GM12878 (cell line): ENCODE results near the gene TBC1D22B. TPM values are rescaled to one million over a fixed set of nuclear protein-coding genes. Genes with fewer than 3 reads are reported as not detected.
A peak's percentile ranks its signal among the peaks of the same experiment; 100 is the strongest.

Experiments used
- ATAC-seq: fragments of 200-7000 bp; cut with Tn5 transposase; 3 replicates; pipeline ENCODE4 v1.9.1; 2020; ENCODE audit warnings: mild to moderate bottlenecking, moderate library complexity
- BruUV-seq: library from RNA; stranded (reverse); fragments of 400-500 nt; replicated peaks from 2 replicates; lab custom pipeline; 2021; lab: Mats Ljungman, UMichigan
- CTCF ChIA-PET: fragments of 300-600 bp; sonication (Branson Sonifier 250); formaldehyde crosslinking; extraction: SDS; loops from one replicate; lab custom pipeline; 2021; ENCODE audit warnings: inconsistent platforms; lab: Yijun Ruan, JAX
- POLR2A ChIA-PET: fragments of 350-600 bp; formaldehyde crosslinking; extraction: SDS; loops from one replicate; lab custom pipeline; 2021; ENCODE audit warnings: inconsistent platforms; lab: Charles Lee
- RAD21 ChIA-PET: fragments of 300-600 bp; sonication (Branson Sonifier 250); formaldehyde crosslinking; loops from one replicate; lab custom pipeline; 2023; ENCODE audit warnings: antibody characterized with exemption; ENCODE audit not compliant: unreplicated experiment; lab: Charles Lee
- SMC1A ChIA-PET: fragments of 300-600 bp; sonication (Branson Sonifier 250); formaldehyde crosslinking; loops from one replicate; lab custom pipeline; 2023; ENCODE audit not compliant: unreplicated experiment, uncharacterized antibody; lab: Charles Lee
- DNase-seq: peaks from one replicate; pipeline ENCODE4 v3.0.0-alpha.2; 2011; ENCODE audit warnings: low read depth, low spot score
- FAIRE-seq: peaks from 3 replicates; lab custom pipeline; 2011; peaks lifted over from hg19 to GRCh38; lab: Jason Lieb, UNC
- H2AFZ ChIP-seq: 2 replicates; pipeline ENCODE4 v1.6.0; 2011; ENCODE audit warnings: low read depth, low read length, control low read depth; ENCODE audit not compliant: control insufficient read depth
- H3K27ac ChIP-seq: 2 replicates; pipeline ENCODE4 v1.5.1; 2011; ENCODE audit warnings: control low read depth; ENCODE audit not compliant: control insufficient read depth, insufficient read depth
- H3K27me3 ChIP-seq, 2 experiments: replicated peaks in 1 of 2; 2 replicates each; pipeline versions ENCODE4 v1.6.0 to v1.6.1; 2011; ENCODE audit warnings: low read length in 1 of 2; ENCODE audit not compliant: control insufficient read depth in 2 of 2, insufficient read depth in 2 of 2
- H3K36me3 ChIP-seq, 2 experiments: 2 replicates each; pipeline ENCODE4 v1.5.1; 2011; ENCODE audit warnings: low read length in 1 of 2; ENCODE audit not compliant: control insufficient read depth in 2 of 2, insufficient read depth in 2 of 2
- H3K4me1 ChIP-seq: 2 replicates; pipeline ENCODE4 v1.6.1; 2011; ENCODE audit warnings: mild to moderate bottlenecking, low read length, moderate library complexity, mixed read lengths; ENCODE audit not compliant: control insufficient read depth, insufficient read depth
- H3K4me2 ChIP-seq: 2 replicates; pipeline ENCODE4 v1.6.0; 2011; ENCODE audit warnings: control low read depth; ENCODE audit not compliant: control insufficient read depth, insufficient read depth
- H3K4me3 ChIP-seq: fragments of 200-600 bp; sonication (generic); 2 replicates; pipeline ENCODE4 v1.5.1; 2016
- H3K79me2 ChIP-seq: 2 replicates; pipeline ENCODE4 v1.6.0; 2011; ENCODE audit warnings: low read length; ENCODE audit not compliant: control insufficient read depth, insufficient read depth
- H3K9ac ChIP-seq: 2 replicates; pipeline ENCODE4 v1.8.0; 2011; ENCODE audit warnings: low read length, control low read depth, mixed read lengths; ENCODE audit not compliant: control insufficient read depth, insufficient read depth
- H3K9me3 ChIP-seq: replicated peaks from 3 replicates; pipeline ENCODE4 v1.5.1; 2011; ENCODE audit warnings: mild to moderate bottlenecking, low read length; ENCODE audit not compliant: control insufficient read depth, insufficient read depth
- H4K20me1 ChIP-seq: 2 replicates; pipeline ENCODE4 v1.6.0; 2011; ENCODE audit not compliant: control insufficient read depth, insufficient read depth
- CHD4 ChIP-seq: fragments of 200-600 bp; sonication (generic); IDR thresholded peaks from 2 replicates; pipeline ENCODE4 v1.6.1; 2016; ENCODE audit warnings: mild to moderate bottlenecking
- MYB ChIP-seq: fragments of 150-350 bp; IDR thresholded peaks from 2 replicates; pipeline ENCODE4 v1.6.1; 2014; ENCODE audit warnings: mild to moderate bottlenecking, low read depth, low read length, borderline replicate concordance
- NR2C1 ChIP-seq: fragments of 450-650 bp; IDR thresholded peaks from 2 replicates; pipeline ENCODE4 v1.6.1; 2017; ENCODE audit warnings: antibody characterized with exemption, mild to moderate bottlenecking, moderate library complexity
- NR2C2 ChIP-seq: IDR thresholded peaks from 2 replicates; pipeline ENCODE4 v1.6.1; 2011; ENCODE audit warnings: borderline replicate concordance, low read depth; ENCODE audit not compliant: control insufficient read depth, insufficient read length
- RAD51 ChIP-seq: fragments of 450-650 bp; IDR thresholded peaks from 2 replicates; pipeline ENCODE4 v1.6.1; 2016; ENCODE audit warnings: moderate library complexity, mild to moderate bottlenecking, inconsistent platforms
- SP1 ChIP-seq: IDR thresholded peaks from one replicate; pipeline ENCODE4 v1.6.1; 2011; ENCODE audit warnings: low read depth, low read length
- SPI1 ChIP-seq: IDR thresholded peaks from 2 replicates; pipeline ENCODE4 v1.6.1; 2011; ENCODE audit warnings: low read depth, mild to moderate bottlenecking, low read length, moderate library complexity, borderline replicate concordance; ENCODE audit not compliant: insufficient read depth
- YY1 ChIP-seq: IDR thresholded peaks from 2 replicates; pipeline ENCODE4 v1.6.1; 2011; ENCODE audit warnings: low read depth, mild to moderate bottlenecking, low read length
- ZBTB11 ChIP-seq: fragments of 450-650 bp; formaldehyde crosslinking; IDR thresholded peaks from 2 replicates; pipeline ENCODE4 v1.5.0; 2022; ENCODE audit warnings: mild to moderate bottlenecking, missing genetic modification characterization
- WGBS: methylation state at CpG from one replicate; pipeline ENCODE4 v1.1.6; 2016; ENCODE audit warnings: low lambda C conversion rate; ENCODE audit not compliant: insufficient replicate concordance, insufficient coverage; ENCODE audit errors: missing lambda C conversion rate; 5-methylcytosine and 5-hydroxymethylcytosine counted together
- in situ Hi-C: fragments of 300-500 bp; cut with MboI; formaldehyde crosslinking; loops from 9 replicates; pipeline ENCODE4 v1.14.3; 2018; ENCODE audit warnings: mixed read lengths
- intact Hi-C: fragments of 100-400 bp; cut with micrococcal nuclease; formaldehyde crosslinking; loops from one replicate; pipeline ENCODE4 v1.14.2; 2022; ENCODE audit not compliant: unreplicated experiment
- polyA plus RNA-seq, 11 experiments: library from polyadenylated mRNA; depleted of rRNA in 4 of 11; unstranded in 6 of 11; stranded (reverse) in 5 of 11; fragments of >200 nt; fragmentation: Nextera tagmentation in 4 of 11; fragmentation: Illumina TruSeq in 1 of 11; extraction: Ambion mirVana in 4 of 11; extraction: Trizol in 1 of 11; gene quantifications; 1 replicate in 1 of 11; 2 replicates in 10 of 11; pipeline versions ENCODE4 v1.2.1 to v1.2.3, GENCODE V29; 2011 to 2016; ENCODE audit warnings: inconsistent platforms in 2 of 11, missing spikeins in 2 of 11, low read depth in 1 of 11
- total RNA-seq, 4 experiments: library from RNA; depleted of rRNA in 3 of 4; stranded (reverse); fragments of >200 nt in 3 of 4; fragmentation: Illumina TruSeq in 1 of 4; extraction: Trizol in 1 of 4; gene quantifications; 2 replicates each; pipeline versions ENCODE4 v1.2.1 to v1.2.3, GENCODE V29; 2013 to 2021
- TF ChIP-seq, protein P1 (sequence below): fragments of 450-650 bp; conservative IDR thresholded peaks from 2 replicates; pipeline ENCODE4 v1.6.1; 2017; ENCODE audit warnings: mild to moderate bottlenecking, moderate library complexity

The TBC1D22B gene
- total and polyA plus RNA-seq, 10 of the 15 experiments (the other 5 are each of a cell fraction or from before 2014, with no cell fraction given): 3.4 to 18.7 (median 14.1) TPM

- H3K27ac ChIP-seq: no peak overlapping the region
- ATAC-seq (no peak), FAIRE-seq (no peak), DNase-seq (no peak)
- WGBS: 70% methylated on average over 6 of the region's 6 CpGs
- no peaks in the 10 kb centered on the region for H3K36me3 ChIP-seq
- CTCF ChIA-PET: interaction anchor here (0.6 to 1.1 kb wide), 2 partner anchors 34 to 82 kb away, joined by 3 read pairs; no protein-coding TSS in a partner anchor
- no peaks in the 10 kb centered on the region for H3K79me2 ChIP-seq
- H3K9ac ChIP-seq: no peak overlapping the region
- H3K4me3 ChIP-seq: no peak overlapping the region
- peaks cover 8% of the 10 kb centered on the region; the same call in 1 of the 2 replicates for H3K4me1 ChIP-seq
- intact Hi-C loops (no loop called here), in situ Hi-C loops (no loop called here)
- H3K9me3 ChIP-seq: no peaks in the 10 kb centered on the region
- POLR2A ChIA-PET: interaction anchor here (0.8 kb wide), 1 partner anchor 17 kb away, joined by 3 read pairs; no protein-coding TSS in a partner anchor
- RAD21 ChIA-PET: interaction anchor here (1.0 kb wide), 1 partner anchor 359 kb away, joined by 3 read pairs; the partner anchor contains the start of gene C6orf89
- no peaks in the 10 kb centered on the region for H4K20me1 ChIP-seq
- no peak overlapping the region for H2AFZ ChIP-seq
- H3K27me3 ChIP-seq: no peaks in the 10 kb centered on the region
- BruUV-seq: no TSS peak
- TF ChIP-seq SPI1 (peak; percentile 62), YY1 (no peak)
- TF ChIP-seq, all 136 proteins: peak for 1
- SMC1A ChIA-PET: interaction anchor here (1.0 to 1.7 kb wide), 3 partner anchors 10 to 69 kb away, joined by 3 to 4 read pairs (median 3); no protein-coding TSS in a partner anchor
- no peak overlapping the region for H3K4me2 ChIP-seq
These were observed 12.9 kb upstream of the TBC1D22B start for GRCh38 chr6:37244430-37245310.

DNA sequence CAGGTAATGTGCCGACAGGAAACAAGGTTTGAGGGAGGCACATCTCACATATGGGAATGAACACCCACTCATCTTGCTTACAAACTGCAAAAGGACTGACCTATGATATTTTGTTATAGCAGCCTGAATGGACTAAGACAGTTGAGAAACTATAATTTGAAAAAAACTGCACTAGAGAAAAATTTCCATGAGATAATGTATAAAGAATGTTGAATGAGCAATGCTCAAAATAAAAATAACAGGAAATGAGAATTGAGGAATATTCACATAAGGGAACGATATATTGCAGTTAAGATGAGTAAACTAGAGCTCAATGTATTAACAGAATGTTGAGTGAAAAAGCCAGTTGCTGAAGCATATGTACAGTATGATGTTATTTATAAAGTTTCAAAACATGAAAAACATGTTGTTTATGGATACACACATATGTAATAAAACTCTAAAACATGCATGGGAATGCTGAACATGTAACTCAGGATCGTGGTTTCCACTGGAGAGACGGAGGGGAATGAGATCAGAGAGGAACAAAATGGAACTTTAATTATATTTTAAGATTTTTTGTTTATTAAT, 6.3 kb upstream of the TBC1D22B start:
- H4K20me1 ChIP-seq: no peaks in the 10 kb centered on the region; the same call in 1 of the 2 replicates
- H3K4me2 ChIP-seq: no peak overlapping the region
- in situ Hi-C loops: no loop called here
- BruUV-seq: no TSS peak
- H3K4me1 ChIP-seq: no peaks in the 10 kb centered on the region
- ChIA-PET CTCF (no interaction called here), SMC1A (interaction anchor here (0.7 kb wide), 1 partner anchor 9 kb away, joined by 4 read pairs; no protein-coding TSS in a partner anchor), RAD21 (no interaction called here), POLR2A (no interaction called here)
- H3K9ac ChIP-seq: no peak overlapping the region
- H2AFZ ChIP-seq: no peak overlapping the region
- no peak overlapping the region for H3K27ac ChIP-seq
- H3K79me2 ChIP-seq: no peaks in the 10 kb centered on the region
- intact Hi-C loops: no loop called here
- no peak for DNase-seq
- no peaks in the 10 kb centered on the region for H3K9me3 ChIP-seq
- no peaks in the 10 kb centered on the region for H3K27me3 ChIP-seq
- no peak for FAIRE-seq
- WGBS: 38% methylated on average over 4 of the region's 4 CpGs
- no peak for ATAC-seq
- H3K36me3 ChIP-seq: no peaks in the 10 kb centered on the region
- H3K4me3 ChIP-seq: no peak overlapping the region
- no peak for TF ChIP-seq RAD51
- no peak for TF ChIP-seq SP1
- TF ChIP-seq CHD4: no peak
- no peak for TF ChIP-seq ZBTB11 (CRISPR knock-in tag)
- TF ChIP-seq, protein P1, sequence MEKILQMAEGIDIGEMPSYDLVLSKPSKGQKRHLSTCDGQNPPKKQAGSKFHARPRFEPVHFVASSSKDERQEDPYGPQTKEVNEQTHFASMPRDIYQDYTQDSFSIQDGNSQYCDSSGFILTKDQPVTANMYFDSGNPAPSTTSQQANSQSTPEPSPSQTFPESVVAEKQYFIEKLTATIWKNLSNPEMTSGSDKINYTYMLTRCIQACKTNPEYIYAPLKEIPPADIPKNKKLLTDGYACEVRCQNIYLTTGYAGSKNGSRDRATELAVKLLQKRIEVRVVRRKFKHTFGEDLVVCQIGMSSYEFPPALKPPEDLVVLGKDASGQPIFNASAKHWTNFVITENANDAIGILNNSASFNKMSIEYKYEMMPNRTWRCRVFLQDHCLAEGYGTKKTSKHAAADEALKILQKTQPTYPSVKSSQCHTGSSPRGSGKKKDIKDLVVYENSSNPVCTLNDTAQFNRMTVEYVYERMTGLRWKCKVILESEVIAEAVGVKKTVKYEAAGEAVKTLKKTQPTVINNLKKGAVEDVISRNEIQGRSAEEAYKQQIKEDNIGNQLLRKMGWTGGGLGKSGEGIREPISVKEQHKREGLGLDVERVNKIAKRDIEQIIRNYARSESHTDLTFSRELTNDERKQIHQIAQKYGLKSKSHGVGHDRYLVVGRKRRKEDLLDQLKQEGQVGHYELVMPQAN: no peak
- TF ChIP-seq NR2C2: no peak
- no peak for TF ChIP-seq NR2C1
- TF ChIP-seq MYB: no peak
